GM12872 (cell line): ENCODE measurements around the gene TMEM30B.

ENCODE experiments used
- TF ChIP-seq, protein P1 (sequence below): IDR thresholded peaks from 3 replicates; pipeline ENCODE4 v1.5.1; 2011; ENCODE audit warnings: low read depth, mild to moderate bottlenecking, low read length, moderate library complexity; ENCODE audit not compliant: insufficient read depth

Gene TMEM30B

DNA sequence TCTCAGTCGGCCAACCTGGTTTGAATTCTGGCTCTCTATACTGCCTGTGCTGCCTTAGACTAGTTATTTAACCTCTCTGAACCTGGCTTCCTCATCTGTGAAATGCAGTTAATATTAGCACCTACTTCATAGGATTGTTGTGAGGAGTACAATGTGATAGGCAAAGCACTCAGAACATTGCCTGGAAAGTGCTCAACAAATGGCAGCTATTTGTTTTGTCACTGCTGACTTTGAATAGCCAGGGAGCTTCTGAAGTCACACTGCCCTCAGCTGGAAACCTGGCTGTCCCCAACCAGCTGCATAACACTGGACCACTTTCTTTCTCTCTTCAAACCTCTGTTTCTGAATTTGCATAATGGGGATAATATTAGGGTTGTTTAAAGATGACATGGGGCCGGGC is 9.6 kb downstream of the TMEM30B start:
- TF ChIP-seq, protein P1, sequence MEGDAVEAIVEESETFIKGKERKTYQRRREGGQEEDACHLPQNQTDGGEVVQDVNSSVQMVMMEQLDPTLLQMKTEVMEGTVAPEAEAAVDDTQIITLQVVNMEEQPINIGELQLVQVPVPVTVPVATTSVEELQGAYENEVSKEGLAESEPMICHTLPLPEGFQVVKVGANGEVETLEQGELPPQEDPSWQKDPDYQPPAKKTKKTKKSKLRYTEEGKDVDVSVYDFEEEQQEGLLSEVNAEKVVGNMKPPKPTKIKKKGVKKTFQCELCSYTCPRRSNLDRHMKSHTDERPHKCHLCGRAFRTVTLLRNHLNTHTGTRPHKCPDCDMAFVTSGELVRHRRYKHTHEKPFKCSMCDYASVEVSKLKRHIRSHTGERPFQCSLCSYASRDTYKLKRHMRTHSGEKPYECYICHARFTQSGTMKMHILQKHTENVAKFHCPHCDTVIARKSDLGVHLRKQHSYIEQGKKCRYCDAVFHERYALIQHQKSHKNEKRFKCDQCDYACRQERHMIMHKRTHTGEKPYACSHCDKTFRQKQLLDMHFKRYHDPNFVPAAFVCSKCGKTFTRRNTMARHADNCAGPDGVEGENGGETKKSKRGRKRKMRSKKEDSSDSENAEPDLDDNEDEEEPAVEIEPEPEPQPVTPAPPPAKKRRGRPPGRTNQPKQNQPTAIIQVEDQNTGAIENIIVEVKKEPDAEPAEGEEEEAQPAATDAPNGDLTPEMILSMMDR, result no peak

DNA sequence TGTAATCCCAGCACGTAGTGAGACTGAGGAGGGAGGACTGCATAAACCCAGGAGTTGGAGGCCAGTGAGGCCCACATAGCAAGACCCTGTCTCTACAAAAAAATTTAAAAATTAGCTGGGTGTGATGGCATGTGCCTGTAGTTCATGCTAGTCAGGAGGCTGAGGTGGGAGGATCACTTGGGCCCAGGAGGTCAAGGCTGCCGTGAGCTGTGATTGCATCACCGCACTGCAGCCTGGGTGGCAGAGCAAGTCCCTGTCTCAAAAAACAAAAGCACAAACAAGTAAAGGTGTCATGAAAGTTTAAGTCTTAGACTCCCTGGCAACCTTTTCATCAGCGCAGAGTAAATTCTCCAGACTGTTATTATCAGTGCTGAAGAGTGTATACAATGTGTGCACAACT is 10.4 kb downstream of the TMEM30B start:
- TF ChIP-seq, protein P1, result no peak

DNA sequence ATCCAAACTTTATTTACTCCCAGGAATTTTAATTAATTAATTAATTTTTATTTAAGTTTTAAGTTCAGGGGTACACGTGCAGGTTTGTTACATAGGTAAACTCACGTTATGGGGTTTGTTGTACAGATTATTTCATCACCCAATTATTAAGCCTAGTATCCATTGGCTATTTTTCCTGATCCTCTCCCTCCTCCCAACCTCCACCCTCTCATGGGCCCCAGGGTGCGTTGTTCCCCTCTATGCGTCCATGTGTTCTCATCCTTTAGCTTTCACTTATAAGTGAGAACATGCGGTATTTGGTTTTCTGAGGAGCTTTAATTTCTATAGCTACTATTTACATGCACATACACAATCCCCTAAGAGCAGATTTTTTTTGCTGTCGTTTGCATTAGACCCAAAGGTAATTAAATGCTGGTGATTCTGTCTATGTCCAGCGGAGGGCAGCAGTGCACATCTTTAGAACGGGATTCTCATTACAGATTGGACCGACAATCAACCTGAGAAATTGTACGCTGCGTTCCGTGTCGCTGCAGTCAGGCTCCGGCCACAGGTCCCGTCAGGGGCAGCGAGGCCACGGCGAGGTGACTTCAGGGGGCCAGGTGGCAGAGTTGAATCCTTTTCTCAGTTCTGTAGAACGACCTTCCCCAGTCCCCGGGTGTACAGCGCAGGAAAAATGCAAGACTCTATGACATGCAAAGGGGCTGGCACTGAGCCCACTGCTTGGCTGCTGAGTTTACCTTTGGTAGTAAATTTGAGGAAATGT is 11.6 kb downstream of the TMEM30B start:
- TF ChIP-seq, protein P1, result peak; percentile 72

DNA sequence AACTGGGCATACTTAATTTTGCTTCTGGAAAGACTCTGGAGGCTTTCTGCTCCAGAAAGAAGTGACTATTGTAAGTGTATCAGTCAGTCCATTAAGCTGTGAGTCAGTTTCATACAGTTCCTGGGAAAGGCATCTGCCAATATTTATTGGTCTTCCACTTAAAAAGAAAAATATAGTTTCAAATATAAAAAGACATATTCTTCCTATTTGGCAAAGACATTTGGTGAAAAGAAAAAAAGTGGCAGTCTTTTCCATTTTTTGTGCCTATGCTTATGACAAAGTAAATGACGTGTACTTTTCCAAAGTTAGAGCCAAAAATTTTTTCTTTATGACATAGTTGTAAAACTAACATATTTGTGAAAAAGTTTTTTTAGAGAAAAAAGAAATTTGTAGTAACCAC is 12.3 kb downstream of the TMEM30B start:
- TF ChIP-seq, protein P1, result no peak

DNA sequence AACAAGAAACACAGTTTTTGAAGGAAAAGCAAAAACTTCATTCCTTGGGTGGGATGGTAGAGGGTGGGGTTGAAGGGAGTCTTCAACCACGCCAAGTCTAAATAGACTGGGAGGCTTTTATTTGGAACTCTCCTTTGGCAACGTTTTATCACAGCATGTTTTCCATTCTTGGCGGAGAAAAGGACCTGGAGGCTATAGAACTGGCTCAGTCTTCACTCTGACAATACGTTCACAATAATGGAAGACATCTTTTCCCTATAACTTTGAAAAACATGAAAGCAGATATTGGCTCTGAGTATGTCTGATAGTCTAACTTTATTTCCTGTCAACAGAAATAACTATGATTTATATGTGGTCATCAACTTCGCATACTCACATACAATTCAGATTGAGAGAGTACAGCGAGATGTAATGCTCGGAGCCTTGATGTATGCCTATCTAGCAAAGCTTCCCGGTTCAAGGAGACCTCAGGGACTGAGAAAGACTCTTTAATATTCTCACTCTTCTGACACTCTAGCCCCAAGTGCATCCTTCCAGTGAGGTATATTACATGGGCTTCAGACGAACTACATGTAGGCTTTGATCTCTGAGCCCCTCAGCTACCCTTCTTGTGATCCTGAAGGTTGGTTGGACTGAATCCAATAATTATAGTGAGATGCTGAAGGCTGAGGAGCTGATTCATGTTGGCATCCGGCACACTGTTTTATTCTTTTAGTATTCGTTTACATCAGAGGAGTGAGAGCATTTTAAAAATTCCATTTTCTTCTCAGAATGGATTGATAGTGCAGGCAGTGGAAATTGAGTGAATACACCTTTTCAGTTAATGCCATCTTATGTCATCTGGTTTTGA is 14.0 kb downstream of the TMEM30B start:
- TF ChIP-seq, protein P1, result no peak

DNA sequence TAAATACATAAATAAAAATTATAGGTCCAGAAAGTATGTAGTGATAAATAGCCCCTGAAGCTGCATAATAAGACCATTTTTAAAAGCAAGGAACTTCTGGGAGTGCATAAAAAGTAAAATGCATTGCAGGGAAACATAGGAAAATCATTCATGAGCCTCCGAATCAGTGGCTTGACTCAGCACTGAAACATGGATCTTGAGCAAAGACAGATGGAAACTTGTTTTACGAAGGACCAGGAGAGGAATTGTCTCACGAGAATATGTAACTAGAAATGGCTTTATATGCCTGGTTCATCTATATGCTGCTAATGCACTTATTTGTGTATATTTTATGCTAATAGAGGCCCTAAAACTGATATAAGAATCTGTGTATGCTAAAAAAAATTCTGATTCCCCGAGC is 14.7 kb downstream of the TMEM30B start:
- TF ChIP-seq, protein P1, result no peak

DNA sequence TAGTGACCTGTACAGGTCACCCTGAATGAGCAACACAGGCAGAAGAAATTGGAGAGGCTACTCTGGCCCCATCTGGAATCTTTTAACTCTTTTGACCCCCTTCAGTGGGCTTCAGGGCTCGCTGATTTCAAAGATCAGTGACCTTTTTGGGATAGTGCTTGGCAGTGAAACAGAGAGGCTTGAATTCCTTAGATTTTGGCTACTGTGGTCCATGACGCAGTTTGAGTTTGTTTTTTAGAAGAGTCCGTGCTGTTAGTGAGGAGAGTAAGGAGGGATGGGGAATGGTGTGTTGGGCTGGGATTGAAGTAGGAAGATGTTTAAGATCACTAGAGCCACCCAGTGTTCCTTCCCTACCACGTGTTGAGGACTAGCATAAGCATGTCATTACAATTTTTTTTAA is 16.5 kb downstream of the TMEM30B start:
- TF ChIP-seq, protein P1, result no peak
